K562 (cell line): ENCODE results near the gene RXRB. TPM values are rescaled to one million over a fixed set of nuclear protein-coding genes. Genes with fewer than 3 reads are reported as not detected.

Source experiments
- AFF1 ChIP-seq, 2 experiments: fragments of 450-650 bp; IDR thresholded peaks; 2 replicates each; pipeline ENCODE4 v1.6.1; 2018; ENCODE audit warnings: mild to moderate bottlenecking in 2 of 2, low read depth in 1 of 2; ENCODE audit not compliant: partially characterized antibody in 2 of 2
- DEAF1 ChIP-seq: fragments of 450-650 bp; formaldehyde crosslinking; IDR thresholded peaks from 2 replicates; pipeline ENCODE4 v1.4.0; 2020; ENCODE audit warnings: mild to moderate bottlenecking, moderate library complexity
- KAT8 ChIP-seq: fragments of 450-650 bp; IDR thresholded peaks from 2 replicates; pipeline ENCODE4 v1.6.1; 2016; ENCODE audit warnings: low read depth, mild to moderate bottlenecking
- KLF16 ChIP-seq: IDR thresholded peaks from 2 replicates; pipeline ENCODE4 v1.6.1; 2016; ENCODE audit warnings: antibody characterized with exemption
- MAFG ChIP-seq: fragments of 450-650 bp; conservative IDR thresholded peaks from 2 replicates; pipeline ENCODE4 v1.6.1; 2016; ENCODE audit warnings: missing genetic modification characterization, missing compliant biosample characterization
- NFXL1 ChIP-seq: fragments of 450-650 bp; formaldehyde crosslinking; IDR thresholded peaks from 2 replicates; pipeline ENCODE4 v1.4.0; 2021; ENCODE audit warnings: mild to moderate bottlenecking
- RCOR1 ChIP-seq, 2 experiments: IDR thresholded peaks; 2 replicates each; pipeline ENCODE4 v1.6.1; 2012; ENCODE audit warnings: low read depth in 2 of 2, low read length in 2 of 2, borderline replicate concordance in 1 of 2, improper control_type of control experiment in 1 of 2
- SMARCA5 ChIP-seq: fragments of 450-650 bp; IDR thresholded peaks from 2 replicates; pipeline ENCODE4 v1.6.1; 2016
- SRSF9 ChIP-seq: fragments of 200-400 bp; formaldehyde crosslinking; IDR thresholded peaks from 2 replicates; pipeline ENCODE4 v1.6.1; 2017; ENCODE audit warnings: low read depth, low read length, borderline replicate concordance
- TFE3 ChIP-seq: fragments of 450-650 bp; formaldehyde crosslinking; IDR thresholded peaks from 2 replicates; pipeline ENCODE4 v1.4.0; 2020; ENCODE audit warnings: mild to moderate bottlenecking, mixed read lengths
- ZNF184 ChIP-seq: sonication (generic); formaldehyde crosslinking; IDR thresholded peaks from 2 replicates; pipeline ENCODE4 v1.5.0; 2020; ENCODE audit warnings: missing genetic modification reagents
- ZNF282 ChIP-seq: sonication (generic); formaldehyde crosslinking; IDR thresholded peaks from 2 replicates; pipeline ENCODE4 v1.8.1; 2023; ENCODE audit warnings: missing genetic modification reagents
- ZNF347 ChIP-seq: fragments of 450-650 bp; formaldehyde crosslinking; IDR thresholded peaks from 2 replicates; pipeline ENCODE4 v1.4.0; 2020; ENCODE audit warnings: low read depth, mild to moderate bottlenecking, moderate library complexity
- ZNF449 ChIP-seq: fragments of 250-450 bp; sonication (Bioruptor Pico); IDR thresholded peaks from 2 replicates; pipeline ENCODE4 v1.8.0; 2022; ENCODE audit warnings: moderate library complexity, mild to moderate bottlenecking, inconsistent platforms
- ZNF584 ChIP-seq: fragments of 200-800 bp; sonication (Bioruptor generic); IDR thresholded peaks from 2 replicates; pipeline ENCODE4 v1.6.1; 2016; ENCODE audit warnings: low read depth, mild to moderate bottlenecking, missing genetic modification characterization, missing compliant biosample characterization
- polyA plus RNA-seq, 8 experiments: library from polyadenylated mRNA; depleted of rRNA in 4 of 8; stranded (reverse) in 5 of 8; unstranded in 3 of 8; fragments of >200 nt; fragmentation: Nextera tagmentation in 2 of 8; fragmentation: Illumina TruSeq in 1 of 8; extraction: Ambion mirVana in 2 of 8; extraction: Trizol in 1 of 8; gene quantifications; 2 replicates each; pipeline versions ENCODE4 v1.2.1 to v1.2.3, GENCODE V29; 2011 to 2014; ENCODE audit warnings: inconsistent platforms in 1 of 8, missing spikeins in 1 of 8
- total RNA-seq, 7 experiments: library from RNA; depleted of rRNA in 6 of 7; stranded (reverse); fragments of >200 nt in 6 of 7; fragmentation: Illumina TruSeq in 2 of 7; extraction: Trizol in 2 of 7; gene quantifications; 2 replicates each; pipeline versions ENCODE4 v1.2.1 to v1.2.3, GENCODE V29; 2011 to 2021; ENCODE audit warnings: low replicate concordance in 1 of 7

RXRB gene
- total and polyA plus RNA-seq, 9 of the 15 experiments (the other 6 are each of a cell fraction or from before 2014, with no cell fraction given), result 0.76 to 35.5 (median 18.4) TPM

- TF ChIP-seq TFE3 (no peak), RCOR1 (IDR thresholded peaks at IDR 0.05; ENCODE audit: borderline replicate concordance in 1 of 2, low read depth in 2 of 2, low read length in 2 of 2) (no peak), ZNF282 (CRISPR knock-in tag) (no peak), AFF1 (IDR thresholded peaks at IDR 0.05; ENCODE audit: low read depth in 1 of 2, partially characterized antibody in 2 of 2) (no peak), KLF16 (no peak), KAT8 (no peak), NFXL1 (CRISPR knock-in tag) (no peak), MAFG (tag) (no peak), ZNF347 (CRISPR knock-in tag) (no peak), SRSF9 (no peak), ZNF449 (CRISPR knock-in tag) (no peak), DEAF1 (no peak), ZNF184 (CRISPR knock-in tag) (no peak), ZNF584 (CRISPR knock-in tag) (no peak), SMARCA5 (no peak)
Measured at GRCh38 chr6:33249732-33250630, 49.5 kb upstream of the RXRB start (continued).
